ENCODE data around the gene TAGAP. TPM values are rescaled to one million over a fixed set of nuclear protein-coding genes. Genes with fewer than 3 reads are reported as not detected.

TAGAP gene
- total and polyA plus RNA-seq, 4 donors, result 0.56 to 2.0 (median 1.1) TPM

DNA sequence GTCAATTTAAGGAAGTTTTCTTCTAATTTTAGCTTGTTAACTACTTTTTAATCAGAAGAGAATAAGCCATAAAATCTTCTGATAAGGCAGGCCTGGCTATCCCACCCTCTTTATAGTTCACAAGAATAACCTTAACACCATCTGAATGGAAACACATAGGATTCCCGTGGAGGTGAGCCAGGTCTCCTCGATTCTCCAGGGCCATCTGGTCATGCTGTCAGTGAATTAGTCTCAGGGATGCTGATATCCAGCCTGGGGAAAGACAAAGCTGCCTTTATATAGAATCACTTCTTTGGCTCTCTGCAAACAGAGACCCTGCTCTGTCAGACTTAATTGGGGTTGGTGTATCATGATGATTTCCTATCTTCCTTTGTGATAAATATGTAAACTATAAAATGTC, 30.1 kb upstream of the TAGAP start:
- Histone ChIP-seq H3K27me3 (ENCODE audit: control insufficient read depth in 4 of 4, insufficient read depth in 4 of 4, low read length in 3 of 4) (peaks cover 0 to 10% (median 1%) of the 10 kb centered on the region in 4 donors), H3K27ac (ENCODE audit: low read depth in 1 of 2, low read length in 2 of 2) (no peak overlapping the region), H3K4me3 (ENCODE audit: low read depth in 1 of 3, low read length in 3 of 3) (no peak overlapping the region), H3K36me3 (ENCODE audit: control insufficient read depth in 4 of 4, insufficient read depth in 3 of 4, low read depth in 1 of 4, low read length in 3 of 4) (no peaks in the 10 kb centered on the region), H3K4me1 (ENCODE audit: control insufficient read depth in 4 of 4, insufficient read depth in 4 of 4, low read length in 3 of 4) (no peaks in the 10 kb centered on the region), H3K9me3 (ENCODE audit: control insufficient read depth in 4 of 4, low read length in 3 of 4) (no peaks in the 10 kb centered on the region), H3K9ac (ENCODE audit: low read depth in 1 of 2, low read length in 2 of 2) (no peak overlapping the region)
- TF ChIP-seq RXRA (IDR thresholded peaks at IDR 0.05) (no peak), SP1 (IDR thresholded peaks at IDR 0.05) (no peak), JUND (IDR thresholded peaks at IDR 0.05) (no peak), HNF4A (conservative IDR thresholded peaks at IDR 0.05) (no peak), FOXA2 (IDR thresholded peaks at IDR 0.05) (no peak), GABPA (IDR thresholded peaks at IDR 0.05 in 1 of 2, conservative IDR thresholded peaks at IDR 0.05 in 1 of 2) (no peak), RAD21 (IDR thresholded peaks at IDR 0.05) (no peak), TAF1 (conservative IDR thresholded peaks at IDR 0.05) (no peak), EGR1 (IDR thresholded peaks at IDR 0.05; ENCODE audit: low read depth in 2 of 2) (no peak), YY1 (IDR thresholded peaks at IDR 0.05) (no peak), FOXA1 (IDR thresholded peaks at IDR 0.05) (no peak)
- TF ChIP-seq, protein P1, sequence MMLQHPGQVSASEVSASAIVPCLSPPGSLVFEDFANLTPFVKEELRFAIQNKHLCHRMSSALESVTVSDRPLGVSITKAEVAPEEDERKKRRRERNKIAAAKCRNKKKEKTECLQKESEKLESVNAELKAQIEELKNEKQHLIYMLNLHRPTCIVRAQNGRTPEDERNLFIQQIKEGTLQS (IDR thresholded peaks at IDR 0.05), result no peak
- TF ChIP-seq, protein P2, sequence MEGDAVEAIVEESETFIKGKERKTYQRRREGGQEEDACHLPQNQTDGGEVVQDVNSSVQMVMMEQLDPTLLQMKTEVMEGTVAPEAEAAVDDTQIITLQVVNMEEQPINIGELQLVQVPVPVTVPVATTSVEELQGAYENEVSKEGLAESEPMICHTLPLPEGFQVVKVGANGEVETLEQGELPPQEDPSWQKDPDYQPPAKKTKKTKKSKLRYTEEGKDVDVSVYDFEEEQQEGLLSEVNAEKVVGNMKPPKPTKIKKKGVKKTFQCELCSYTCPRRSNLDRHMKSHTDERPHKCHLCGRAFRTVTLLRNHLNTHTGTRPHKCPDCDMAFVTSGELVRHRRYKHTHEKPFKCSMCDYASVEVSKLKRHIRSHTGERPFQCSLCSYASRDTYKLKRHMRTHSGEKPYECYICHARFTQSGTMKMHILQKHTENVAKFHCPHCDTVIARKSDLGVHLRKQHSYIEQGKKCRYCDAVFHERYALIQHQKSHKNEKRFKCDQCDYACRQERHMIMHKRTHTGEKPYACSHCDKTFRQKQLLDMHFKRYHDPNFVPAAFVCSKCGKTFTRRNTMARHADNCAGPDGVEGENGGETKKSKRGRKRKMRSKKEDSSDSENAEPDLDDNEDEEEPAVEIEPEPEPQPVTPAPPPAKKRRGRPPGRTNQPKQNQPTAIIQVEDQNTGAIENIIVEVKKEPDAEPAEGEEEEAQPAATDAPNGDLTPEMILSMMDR (IDR thresholded peaks at IDR 0.05; ENCODE audit: low read depth, low read length, missing input control), result no peak
- TF ChIP-seq, protein P3, sequence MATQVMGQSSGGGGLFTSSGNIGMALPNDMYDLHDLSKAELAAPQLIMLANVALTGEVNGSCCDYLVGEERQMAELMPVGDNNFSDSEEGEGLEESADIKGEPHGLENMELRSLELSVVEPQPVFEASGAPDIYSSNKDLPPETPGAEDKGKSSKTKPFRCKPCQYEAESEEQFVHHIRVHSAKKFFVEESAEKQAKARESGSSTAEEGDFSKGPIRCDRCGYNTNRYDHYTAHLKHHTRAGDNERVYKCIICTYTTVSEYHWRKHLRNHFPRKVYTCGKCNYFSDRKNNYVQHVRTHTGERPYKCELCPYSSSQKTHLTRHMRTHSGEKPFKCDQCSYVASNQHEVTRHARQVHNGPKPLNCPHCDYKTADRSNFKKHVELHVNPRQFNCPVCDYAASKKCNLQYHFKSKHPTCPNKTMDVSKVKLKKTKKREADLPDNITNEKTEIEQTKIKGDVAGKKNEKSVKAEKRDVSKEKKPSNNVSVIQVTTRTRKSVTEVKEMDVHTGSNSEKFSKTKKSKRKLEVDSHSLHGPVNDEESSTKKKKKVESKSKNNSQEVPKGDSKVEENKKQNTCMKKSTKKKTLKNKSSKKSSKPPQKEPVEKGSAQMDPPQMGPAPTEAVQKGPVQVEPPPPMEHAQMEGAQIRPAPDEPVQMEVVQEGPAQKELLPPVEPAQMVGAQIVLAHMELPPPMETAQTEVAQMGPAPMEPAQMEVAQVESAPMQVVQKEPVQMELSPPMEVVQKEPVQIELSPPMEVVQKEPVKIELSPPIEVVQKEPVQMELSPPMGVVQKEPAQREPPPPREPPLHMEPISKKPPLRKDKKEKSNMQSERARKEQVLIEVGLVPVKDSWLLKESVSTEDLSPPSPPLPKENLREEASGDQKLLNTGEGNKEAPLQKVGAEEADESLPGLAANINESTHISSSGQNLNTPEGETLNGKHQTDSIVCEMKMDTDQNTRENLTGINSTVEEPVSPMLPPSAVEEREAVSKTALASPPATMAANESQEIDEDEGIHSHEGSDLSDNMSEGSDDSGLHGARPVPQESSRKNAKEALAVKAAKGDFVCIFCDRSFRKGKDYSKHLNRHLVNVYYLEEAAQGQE (IDR thresholded peaks at IDR 0.05), result no peak
- 70% methylated on average over 2 of the region's 2 CpGs for WGBS
- no peak for DNase-seq (ENCODE audit: low spot score)

DNA sequence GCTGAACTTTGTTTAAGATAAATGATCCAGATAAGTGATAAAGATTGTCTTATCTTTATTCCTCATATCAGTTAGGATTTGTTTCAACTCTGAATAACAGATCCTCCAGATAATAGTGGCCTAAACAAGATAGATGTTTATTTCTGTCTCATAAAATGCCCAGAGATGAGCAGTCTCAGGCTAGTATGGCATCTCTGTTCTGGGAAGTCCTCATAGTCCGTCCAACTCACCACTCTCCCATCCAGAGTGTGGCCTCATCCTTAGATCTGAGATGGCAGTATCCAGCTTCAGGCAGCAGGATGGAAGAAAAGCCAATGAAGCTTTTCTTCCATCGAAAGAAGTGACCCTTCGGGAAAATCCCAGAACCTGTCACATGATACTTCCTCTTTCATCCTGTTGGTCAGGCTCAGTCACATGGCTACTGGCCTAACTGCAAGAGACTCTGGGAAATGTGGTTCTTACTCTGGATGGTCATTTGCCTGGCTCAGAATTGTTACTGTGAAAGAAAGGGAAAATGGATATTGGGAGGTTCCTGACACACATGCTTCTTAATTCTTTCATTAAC, 29.4 kb upstream of the TAGAP start:
- no peak overlapping the region for H3K4me3 ChIP-seq (ENCODE audit: low read depth in 1 of 3, low read length in 3 of 3)
- WGBS, result 22% methylated on average over 3 of the region's 3 CpGs

More for the DNA sequence above, 29.4 kb upstream of the TAGAP start:
- Histone ChIP-seq H3K27me3 (ENCODE audit: control insufficient read depth in 4 of 4, insufficient read depth in 4 of 4, low read length in 3 of 4) (peaks cover 0 to 10% (median 1%) of the 10 kb centered on the region in 4 donors), H3K4me1 (ENCODE audit: control insufficient read depth in 4 of 4, insufficient read depth in 4 of 4, low read length in 3 of 4) (no peaks in the 10 kb centered on the region), H3K36me3 (ENCODE audit: control insufficient read depth in 4 of 4, insufficient read depth in 3 of 4, low read depth in 1 of 4, low read length in 3 of 4) (no peaks in the 10 kb centered on the region), H3K27ac (ENCODE audit: low read depth in 1 of 2, low read length in 2 of 2) (no peak overlapping the region), H3K9me3 (ENCODE audit: control insufficient read depth in 4 of 4, low read length in 3 of 4) (no peaks in the 10 kb centered on the region), H3K9ac (ENCODE audit: low read depth in 1 of 2, low read length in 2 of 2) (no peak overlapping the region)
- TF ChIP-seq FOXA2 (IDR thresholded peaks at IDR 0.05) (no peak), SP1 (IDR thresholded peaks at IDR 0.05) (no peak), JUND (IDR thresholded peaks at IDR 0.05) (no peak), YY1 (IDR thresholded peaks at IDR 0.05) (no peak), RXRA (IDR thresholded peaks at IDR 0.05) (no peak), HNF4A (conservative IDR thresholded peaks at IDR 0.05) (no peak), FOXA1 (IDR thresholded peaks at IDR 0.05) (no peak), RAD21 (IDR thresholded peaks at IDR 0.05) (no peak)
- TF ChIP-seq, protein P1 (IDR thresholded peaks at IDR 0.05), result no peak
- TF ChIP-seq, protein P2 (IDR thresholded peaks at IDR 0.05; ENCODE audit: low read depth, low read length, missing input control), result no peak
- no peak for DNase-seq (ENCODE audit: low spot score)
